ENCODE data around the gene AKT2. TPM values are rescaled to one million over a fixed set of nuclear protein-coding genes. Genes with fewer than 3 reads are reported as not detected.
"Not testable (repeated sequence)": the region's sequence is repeated elsewhere in the genome, so short reads cannot be mapped to it uniquely, and the experiment has no call there.

Gene AKT2
- total and polyA plus RNA-seq, 7 donors = 28.0 to 107 (median 74.4) TPM

DNA sequence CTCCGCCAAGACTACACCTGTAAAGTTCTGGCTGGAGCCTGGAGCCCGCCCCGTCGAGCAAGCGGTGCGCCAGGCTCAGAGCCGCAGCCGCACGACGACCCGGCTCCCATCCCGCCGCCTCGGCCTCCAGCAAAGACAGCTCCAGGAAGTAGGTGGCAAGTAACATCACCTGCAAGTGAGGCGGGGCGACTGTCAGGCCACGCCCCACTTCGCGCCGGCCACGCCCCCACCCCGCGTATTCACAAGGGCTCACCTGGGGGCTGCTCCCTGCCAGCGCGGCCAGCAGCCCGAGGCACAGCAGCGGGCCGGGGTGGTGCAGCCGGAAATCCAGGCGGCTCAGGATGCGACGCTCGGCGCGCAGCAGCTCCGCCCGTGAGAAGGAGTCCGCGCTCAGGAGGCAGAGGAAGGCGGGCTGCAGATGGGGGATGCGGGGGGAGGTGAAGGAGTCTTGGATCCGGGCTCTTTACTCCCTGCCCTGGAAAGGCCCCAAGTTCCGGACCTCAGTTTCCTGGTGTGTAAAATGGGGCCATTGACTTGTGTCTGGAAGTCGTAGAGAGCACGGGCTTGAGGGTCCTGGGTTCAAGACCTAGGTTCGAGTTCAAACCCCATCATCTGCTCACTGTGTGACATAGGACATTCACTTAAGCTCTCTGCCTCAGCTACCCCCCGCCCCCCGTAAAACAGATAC, 61.9 kb downstream of the AKT2 start:
- no peak for TF ChIP-seq POLR2AphosphoS5 (IDR thresholded peaks at IDR 0.05)
- no peak for TF ChIP-seq POLR2A (IDR thresholded peaks at IDR 0.05)
- DNase-seq = no peak
- Histone ChIP-seq H3K4me3 (no peak overlapping the region), H3K9me3 (no peaks in the 10 kb centered on the region), H3K4me1 (peaks cover 0 to 30% (median 18%) of the 10 kb centered on the region in 4 donors), H3K27me3 (peaks cover 33 to 80% (median 53%) of the 10 kb centered on the region in 3 donors), H3K36me3 (no peaks in the 10 kb centered on the region), H3K27ac (no peak overlapping the region)
- intact Hi-C loops (cut with DNase I) = no loop called here
- 17 to 29% methylated on average over 48 of the region's 48 CpGs for WGBS, 2 donors

DNA sequence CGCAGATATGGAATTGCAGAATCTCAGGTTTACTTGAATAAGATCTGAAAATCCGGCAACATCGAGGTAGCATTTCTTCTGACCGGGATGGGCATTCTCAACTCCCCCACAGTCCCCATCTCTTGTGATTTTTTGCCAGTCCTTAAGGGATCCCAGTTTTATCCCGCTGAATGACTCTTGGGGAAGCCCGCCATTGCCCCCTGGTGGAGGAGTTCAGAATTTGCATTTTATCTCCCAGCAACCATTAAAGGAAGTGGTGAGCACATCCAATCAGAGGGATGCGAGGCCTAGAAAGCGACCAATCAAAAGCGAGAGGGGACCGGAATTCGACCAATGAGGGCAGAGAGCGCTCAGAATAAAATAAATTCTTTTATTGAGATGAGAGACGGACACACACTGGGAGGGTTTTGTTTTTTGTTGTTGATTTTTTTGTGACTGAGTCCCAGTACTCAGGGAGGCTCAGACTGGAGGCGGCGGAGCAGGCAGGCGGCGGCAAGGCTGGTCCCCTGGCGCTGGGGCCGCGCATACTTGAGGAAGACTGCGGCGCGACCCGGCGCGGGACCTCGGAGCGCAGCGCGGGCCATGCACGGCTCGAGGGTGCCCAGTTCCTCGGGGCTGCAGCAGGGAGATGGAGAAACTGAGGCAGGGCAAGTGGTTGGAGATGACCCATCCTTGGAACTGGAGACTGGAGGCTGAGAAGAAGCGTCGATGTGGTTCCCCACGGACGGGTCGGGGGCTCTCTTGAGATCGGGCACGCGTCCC, 63.1 kb downstream of the AKT2 start:
- Histone ChIP-seq H3K4me3 (no peak overlapping the region), H3K27me3 (peaks cover 45 to 90% (median 65%) of the 10 kb centered on the region in 3 donors), H3K9me3 (no peaks in the 10 kb centered on the region), H3K27ac (no peak overlapping the region), H3K36me3 (no peaks in the 10 kb centered on the region), H3K4me1 (peaks cover 0 to 42% (median 27%) of the 10 kb centered on the region in 4 donors)
- peak; percentile 92 for DNase-seq
- WGBS, 2 donors = 67 to 68% methylated on average over 41 of the region's 41 CpGs
- TF ChIP-seq, protein P1, sequence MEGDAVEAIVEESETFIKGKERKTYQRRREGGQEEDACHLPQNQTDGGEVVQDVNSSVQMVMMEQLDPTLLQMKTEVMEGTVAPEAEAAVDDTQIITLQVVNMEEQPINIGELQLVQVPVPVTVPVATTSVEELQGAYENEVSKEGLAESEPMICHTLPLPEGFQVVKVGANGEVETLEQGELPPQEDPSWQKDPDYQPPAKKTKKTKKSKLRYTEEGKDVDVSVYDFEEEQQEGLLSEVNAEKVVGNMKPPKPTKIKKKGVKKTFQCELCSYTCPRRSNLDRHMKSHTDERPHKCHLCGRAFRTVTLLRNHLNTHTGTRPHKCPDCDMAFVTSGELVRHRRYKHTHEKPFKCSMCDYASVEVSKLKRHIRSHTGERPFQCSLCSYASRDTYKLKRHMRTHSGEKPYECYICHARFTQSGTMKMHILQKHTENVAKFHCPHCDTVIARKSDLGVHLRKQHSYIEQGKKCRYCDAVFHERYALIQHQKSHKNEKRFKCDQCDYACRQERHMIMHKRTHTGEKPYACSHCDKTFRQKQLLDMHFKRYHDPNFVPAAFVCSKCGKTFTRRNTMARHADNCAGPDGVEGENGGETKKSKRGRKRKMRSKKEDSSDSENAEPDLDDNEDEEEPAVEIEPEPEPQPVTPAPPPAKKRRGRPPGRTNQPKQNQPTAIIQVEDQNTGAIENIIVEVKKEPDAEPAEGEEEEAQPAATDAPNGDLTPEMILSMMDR (IDR thresholded peaks at IDR 0.05) = peak; percentile 84 to 91 (median 90)
- TF ChIP-seq EP300 (IDR thresholded peaks at IDR 0.05) = no peak
- intact Hi-C loops (cut with DNase I) = loop anchor here (1.0 kb wide), 1 partner anchor 83 kb away; no protein-coding TSS in a partner anchor

DNA sequence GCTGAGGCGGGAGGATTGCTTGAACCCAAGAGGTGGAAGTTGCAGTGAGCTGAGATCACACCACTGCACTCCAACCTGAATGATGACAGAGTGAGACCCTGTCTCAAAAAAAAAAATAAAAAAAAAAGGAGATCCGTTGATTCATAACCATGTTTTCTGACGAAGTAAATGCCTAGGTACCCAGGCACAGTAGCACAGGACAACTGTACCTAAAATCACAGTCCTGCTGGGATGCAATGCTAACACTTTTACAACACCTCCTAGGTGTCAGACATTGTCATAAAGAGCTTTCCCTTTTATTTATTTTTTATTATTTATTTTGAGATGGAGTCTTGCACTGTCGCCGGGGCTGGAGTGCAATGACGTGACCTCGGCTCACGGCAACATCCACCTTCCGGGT, 64.5 kb downstream of the AKT2 start:
- WGBS, 2 donors = 67 to 83% methylated on average over 9 of the region's 9 CpGs

DNA sequence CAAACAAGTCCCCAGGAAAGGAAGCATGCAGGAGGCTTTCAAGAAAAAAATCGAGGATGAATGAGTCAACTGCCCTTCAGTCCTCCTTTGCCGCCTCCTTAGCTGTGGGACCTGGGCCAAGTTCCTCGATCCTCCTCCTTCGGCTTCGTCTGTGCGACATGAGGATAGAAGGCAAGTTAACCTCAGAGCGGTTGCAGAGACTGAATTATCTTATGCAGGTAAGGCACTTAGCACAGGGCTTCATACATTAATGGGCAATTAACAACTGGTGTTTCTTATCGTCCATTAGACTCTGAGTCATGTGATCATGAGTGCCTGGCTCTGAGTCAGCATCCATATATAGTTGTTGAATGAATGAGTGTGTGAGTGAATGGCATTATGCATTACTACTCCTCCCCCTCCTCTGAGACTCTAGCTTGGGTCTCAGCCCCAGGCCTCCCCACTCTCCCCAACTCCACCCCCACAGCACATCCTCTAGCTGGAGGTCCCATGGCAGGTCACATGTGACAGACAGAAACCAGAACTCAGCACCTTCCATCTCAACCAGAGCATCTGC, 65.3 kb downstream of the AKT2 start:
- Histone ChIP-seq H3K36me3 (no peaks in the 10 kb centered on the region), H3K9me3 (no peaks in the 10 kb centered on the region), H3K27ac (no peak overlapping the region), H3K4me1 (peaks cover 0 to 28% (median 14%) of the 10 kb centered on the region in 4 donors), H3K27me3 (peaks cover 43 to 80% (median 56%) of the 10 kb centered on the region in 3 donors), H3K4me3 (no peak overlapping the region)
- no peak for DNase-seq
- WGBS, 2 donors = 24 to 57% methylated on average over 8 of the region's 8 CpGs
- TF ChIP-seq POLR2AphosphoS5 (IDR thresholded peaks at IDR 0.05) (no peak), POLR2A (IDR thresholded peaks at IDR 0.05) (no peak), EP300 (IDR thresholded peaks at IDR 0.05) (no peak)
- TF ChIP-seq, protein P1 (IDR thresholded peaks at IDR 0.05) = no peak
- intact Hi-C loops (cut with DNase I) = no loop called here

More for the DNA sequence above, 64.5 kb downstream of the AKT2 start:
- Histone ChIP-seq H3K9me3 (no peaks in the 10 kb centered on the region), H3K4me1 (peaks cover 0 to 32% (median 16%) of the 10 kb centered on the region in 4 donors), H3K27ac (no peak overlapping the region), H3K36me3 (no peaks in the 10 kb centered on the region), H3K27me3 (peaks cover 49 to 89% (median 64%) of the 10 kb centered on the region in 3 donors), H3K4me3 (no peak overlapping the region)
- intact Hi-C loops (cut with DNase I) = loop anchor here (1.0 kb wide), 1 partner anchor 81 kb away; no protein-coding TSS in a partner anchor
- no peak for DNase-seq
- TF ChIP-seq EP300 (IDR thresholded peaks at IDR 0.05) = no peak
- no peak for TF ChIP-seq POLR2AphosphoS5 (IDR thresholded peaks at IDR 0.05)
- TF ChIP-seq, protein P1 (IDR thresholded peaks at IDR 0.05) = no peak
- no peak for TF ChIP-seq POLR2A (IDR thresholded peaks at IDR 0.05)

DNA sequence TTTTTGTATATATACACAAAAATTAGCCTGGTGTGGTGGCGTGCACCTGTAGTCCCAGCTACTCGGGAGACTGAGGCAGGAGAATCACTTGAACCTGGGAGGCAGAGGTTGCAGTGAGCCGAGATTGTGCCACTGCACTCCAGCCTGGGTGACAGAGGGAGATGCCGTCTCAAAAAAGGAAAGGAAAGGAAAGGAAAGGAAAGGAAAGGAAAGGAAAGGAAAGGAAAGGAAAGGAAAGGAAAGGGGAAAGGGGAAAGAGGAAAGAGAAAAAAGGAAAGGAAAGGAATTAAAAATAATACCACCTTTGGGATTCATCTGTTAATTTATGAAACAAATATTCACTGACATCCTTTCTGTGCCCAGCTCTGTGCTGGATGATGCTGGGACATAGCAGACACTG, 66.1 kb downstream of the AKT2 start:
- H3K36me3 ChIP-seq; H3K9me3 ChIP-seq; intact Hi-C loops (cut with DNase I); DNase-seq; H3K4me3 ChIP-seq; H3K27ac ChIP-seq: not testable (repeated sequence)
- Histone ChIP-seq H3K4me1 (peaks cover 0 to 28% (median 14%) of the 10 kb centered on the region in 4 donors), H3K27me3 (peaks cover 42 to 72% (median 48%) of the 10 kb centered on the region in 3 donors)
- WGBS, 2 donors = 80 to 85% methylated on average over 4 of the region's 4 CpGs
